Ureter (tissue), 1 donor: ENCODE measurements around the gene DOCK9. TPM values are rescaled to one million over a fixed set of nuclear protein-coding genes. Genes with fewer than 3 reads are reported as not detected.

ENCODE experiments used
- DNase-seq: peaks from one replicate; pipeline ENCODE4 v3.0.0-alpha.2; 2020; ENCODE audit warnings: low spot score
- total RNA-seq: library from RNA; stranded (reverse); gene quantifications from one replicate; pipeline ENCODE4 v1.2.4, GENCODE V29; 2023
- donor health status: DM: yes; HTN: yes; CAD: no.

DOCK9 gene
- total RNA-seq, 1 donor from 2014 or later = 108 TPM

GRCh38 chr13:98976941-98977340 is 923 bp downstream of the DOCK9 start:
- no peak for DNase-seq

GRCh38 chr13:98976338-98976737 is 1.5 kb downstream of the DOCK9 start:
- no peak for DNase-seq

DNA sequence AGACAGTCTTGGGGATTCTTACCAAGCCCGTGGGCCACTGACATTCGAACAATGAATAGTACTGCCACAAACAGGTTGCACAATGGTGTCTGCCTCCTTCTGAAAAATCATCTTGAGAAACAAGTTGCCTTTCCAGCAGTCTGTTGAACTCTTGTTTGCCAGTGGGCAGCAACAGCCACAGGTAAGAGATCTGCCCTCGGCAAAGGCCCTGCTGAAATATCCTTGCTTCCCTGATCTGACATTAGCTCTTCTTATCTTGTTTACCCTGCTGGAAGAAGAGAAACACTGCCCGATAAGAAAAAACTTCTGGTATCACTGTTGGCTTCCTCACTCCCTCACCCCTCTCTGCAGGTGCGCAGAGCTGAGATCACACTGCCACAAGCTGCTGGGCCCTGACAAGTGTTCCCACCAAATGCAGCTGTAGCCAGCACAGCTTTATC is 2.0 kb downstream of the DOCK9 start:
- no peak for DNase-seq

DNA sequence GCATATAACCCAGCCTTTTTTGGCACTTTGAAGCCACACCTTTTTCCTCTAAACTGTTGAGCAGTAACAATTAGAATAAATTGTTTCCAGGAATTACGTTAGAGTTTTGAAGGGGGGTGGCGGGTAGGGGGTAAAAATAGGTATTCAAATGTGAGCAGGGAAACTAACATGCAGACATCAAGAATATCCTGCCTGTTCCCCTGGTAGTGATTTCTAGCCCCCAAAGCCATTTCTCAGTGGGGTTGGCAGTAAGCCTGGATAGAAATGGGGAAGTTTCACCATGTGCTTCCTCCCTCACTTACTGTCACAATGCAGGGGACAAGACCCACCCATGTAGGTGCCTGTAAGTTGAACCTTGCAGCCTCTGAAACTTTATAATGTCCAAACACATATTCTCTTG is 3.8 kb downstream of the DOCK9 start:
- DNase-seq = no peak

DNA sequence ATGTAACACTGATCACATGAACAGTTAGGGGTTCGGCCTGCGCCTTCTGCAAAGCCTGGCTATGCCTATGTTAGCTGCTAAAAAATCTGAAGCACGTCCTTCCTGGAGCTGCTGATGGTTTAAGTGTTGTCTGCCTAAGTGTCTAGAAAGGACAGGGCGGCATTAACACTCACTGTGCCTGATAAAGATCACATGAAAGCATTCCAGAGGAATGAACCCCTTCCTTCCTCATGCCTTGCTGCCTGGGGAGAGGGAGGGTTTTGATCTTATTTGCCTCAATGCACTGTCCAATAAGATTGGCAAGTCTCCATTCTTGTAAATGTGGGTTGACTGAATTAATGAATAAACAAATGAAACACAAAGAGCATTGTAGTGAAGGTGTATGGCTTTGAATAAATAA is 5.2 kb downstream of the DOCK9 start:
- DNase-seq = no peak

DNA sequence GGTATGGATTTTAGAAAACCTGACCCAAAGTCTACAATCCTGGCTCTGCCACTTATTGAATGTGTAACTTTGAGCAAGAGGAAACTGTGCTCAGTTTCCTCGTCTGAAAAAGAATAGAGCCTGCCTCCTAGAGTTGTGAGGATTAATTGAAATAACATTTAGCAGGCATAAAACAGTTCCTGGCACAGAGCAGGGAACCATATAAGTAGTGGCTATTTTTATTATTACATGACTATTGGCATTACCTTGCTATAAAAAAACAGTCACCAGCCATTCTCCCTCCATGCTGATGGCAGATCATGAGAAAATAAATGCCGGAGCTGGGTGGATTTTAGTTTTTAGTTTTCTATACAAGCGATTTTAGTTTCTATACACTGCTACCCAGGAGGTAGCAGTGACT is 5.8 kb downstream of the DOCK9 start:
- no peak for DNase-seq

DNA sequence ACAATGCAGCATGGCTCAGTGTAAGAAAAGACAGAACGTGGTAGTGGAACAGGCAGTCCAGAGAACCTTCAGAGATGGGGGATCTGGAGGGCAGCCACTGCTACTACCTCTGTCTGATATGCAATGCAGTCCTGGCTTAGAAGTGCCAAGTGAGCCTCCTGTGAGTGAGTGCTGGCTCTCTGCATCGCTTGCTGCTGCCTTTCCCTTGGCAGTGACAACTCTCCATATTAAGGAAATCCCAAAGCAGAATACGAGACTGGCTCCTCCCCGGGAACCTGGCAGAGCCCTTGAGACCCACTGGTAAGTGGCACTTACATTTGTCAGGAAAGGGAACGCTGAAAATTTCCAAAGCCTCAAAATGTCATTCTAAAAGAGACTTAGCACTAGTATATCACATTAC is 7.5 kb downstream of the DOCK9 start:
- no peak for DNase-seq

GRCh38 chr13:98967491-98967890 is 10.4 kb downstream of the DOCK9 start:
- no peak for DNase-seq

GRCh38 chr13:98966019-98966418 is 11.8 kb downstream of the DOCK9 start:
- no peak for DNase-seq

DNA sequence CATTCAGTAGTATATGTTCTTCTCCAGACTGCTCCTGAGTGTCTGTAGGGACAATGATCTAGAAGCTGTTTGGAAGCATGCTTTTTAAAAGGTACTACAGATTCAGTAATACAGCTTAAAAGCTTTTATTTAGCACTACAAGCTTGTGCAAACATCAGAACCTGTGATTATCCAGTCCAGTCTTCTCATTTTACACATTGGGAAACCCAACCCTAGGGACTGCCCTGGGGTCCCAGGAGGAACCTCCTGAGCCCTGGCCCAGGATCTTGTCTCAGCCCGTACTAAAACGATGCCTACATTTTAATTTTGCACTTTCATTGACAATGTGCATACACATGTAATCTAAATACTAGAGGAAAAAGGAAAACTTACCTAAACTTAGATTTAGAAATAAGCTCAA is 12.5 kb downstream of the DOCK9 start:
- DNase-seq = no peak

DNA sequence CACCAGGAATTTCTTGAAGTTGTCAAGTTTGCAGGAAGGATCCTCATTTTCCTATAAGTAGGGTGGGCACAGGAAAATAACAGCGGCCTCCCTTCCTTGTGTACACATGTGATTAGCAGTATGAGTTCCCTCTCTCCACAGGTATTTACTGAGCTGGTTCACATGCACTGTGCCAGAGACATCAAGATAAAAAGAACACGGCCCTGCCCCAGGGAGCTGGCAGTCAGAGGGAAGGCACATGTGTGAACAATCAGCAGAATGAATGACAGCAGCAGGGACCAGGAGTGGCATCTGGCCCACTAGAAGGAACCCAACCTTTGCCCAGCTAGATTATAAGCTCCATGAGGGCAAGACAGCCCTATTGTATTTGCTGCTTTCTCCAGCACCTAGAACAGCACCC is 13.9 kb downstream of the DOCK9 start:
- DNase-seq = no peak

DNA sequence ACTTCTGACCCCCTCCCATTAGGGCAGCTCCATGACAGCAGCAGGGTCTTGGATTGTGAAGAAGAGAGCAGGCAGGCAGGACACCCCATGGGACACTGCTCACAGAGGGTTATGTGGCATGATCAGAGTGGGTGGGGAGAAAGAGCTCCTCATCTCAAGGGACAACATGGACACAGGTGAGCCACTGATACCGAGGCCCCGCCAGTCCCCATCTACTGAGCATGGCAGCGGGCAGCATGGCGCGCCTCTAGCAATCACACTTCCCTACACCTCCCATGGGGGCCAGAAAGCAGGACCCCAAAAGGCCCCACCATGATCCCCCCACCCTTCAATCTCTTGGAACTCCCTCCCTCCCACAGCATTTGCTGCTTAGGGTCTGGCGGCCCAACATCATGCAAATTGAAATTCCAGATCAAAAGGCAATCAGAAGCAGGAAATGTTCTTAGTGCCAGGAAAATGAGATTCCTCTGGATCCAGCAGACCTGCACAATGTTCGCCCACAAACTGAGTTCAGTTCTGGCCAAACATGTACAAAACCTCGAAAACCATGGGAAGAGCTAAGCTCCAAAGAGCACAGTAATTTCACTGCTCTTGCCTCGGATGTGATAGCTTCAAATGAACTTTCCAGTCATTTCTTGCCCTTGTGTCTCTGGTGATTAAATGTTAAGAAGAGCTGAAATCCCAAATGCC is 14.8 kb downstream of the DOCK9 start:
- no peak for DNase-seq

DNA sequence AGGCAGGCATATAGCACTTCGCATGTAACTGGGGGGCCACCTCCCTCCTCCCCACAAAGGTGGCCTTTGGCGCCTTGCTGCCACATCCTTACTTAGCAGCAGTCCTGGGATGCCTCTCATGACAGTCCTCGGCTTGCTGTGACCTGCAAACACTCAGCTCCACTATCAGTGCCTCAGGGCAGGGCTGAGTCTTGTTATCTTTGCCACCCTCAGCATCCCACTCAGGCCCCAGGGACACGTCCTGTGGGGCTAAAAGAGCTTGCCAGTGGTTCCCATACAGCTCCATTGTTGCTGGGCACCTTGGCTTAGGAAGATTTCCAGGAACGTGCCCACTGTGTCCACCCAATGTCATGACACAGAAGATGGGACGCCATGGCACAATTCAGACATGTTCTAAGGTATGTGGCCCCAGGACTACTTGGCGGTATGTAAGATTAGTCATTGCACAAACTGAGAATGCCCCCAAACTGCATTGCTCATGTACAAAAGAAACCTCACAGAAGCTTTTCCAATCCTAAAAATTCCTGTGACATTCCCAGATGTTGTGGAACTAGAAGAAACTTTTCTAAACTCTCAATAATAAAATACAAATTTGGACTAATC is 16.3 kb downstream of the DOCK9 start:
- DNase-seq = no peak

- no peak for DNase-seq
Observed at GRCh38 chr13:98960606-98961502, 17.0 kb downstream of the DOCK9 start.

GRCh38 chr13:98959786-98960605 is 17.9 kb downstream of the DOCK9 start:
- no peak for DNase-seq

- no peak for DNase-seq
Observed at GRCh38 chr13:98959291-98959690, 18.6 kb downstream of the DOCK9 start.

DNA sequence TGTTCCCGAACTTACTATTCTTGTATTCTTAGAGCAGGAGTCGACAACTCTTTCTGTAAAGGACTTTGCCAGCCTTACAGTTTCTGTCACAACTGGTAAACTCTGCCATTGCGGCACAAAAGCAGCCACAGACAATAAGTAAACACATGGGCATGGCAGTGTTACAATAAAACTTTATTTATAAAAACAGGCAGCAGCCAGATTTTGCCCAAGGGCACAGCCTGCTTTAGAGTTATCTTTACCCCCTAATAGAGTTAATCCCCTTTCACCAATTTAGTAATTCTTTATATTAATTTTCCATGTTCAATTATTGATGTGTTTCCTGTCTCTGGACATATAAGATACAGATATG is 19.4 kb downstream of the DOCK9 start:
- DNase-seq = no peak

DNA sequence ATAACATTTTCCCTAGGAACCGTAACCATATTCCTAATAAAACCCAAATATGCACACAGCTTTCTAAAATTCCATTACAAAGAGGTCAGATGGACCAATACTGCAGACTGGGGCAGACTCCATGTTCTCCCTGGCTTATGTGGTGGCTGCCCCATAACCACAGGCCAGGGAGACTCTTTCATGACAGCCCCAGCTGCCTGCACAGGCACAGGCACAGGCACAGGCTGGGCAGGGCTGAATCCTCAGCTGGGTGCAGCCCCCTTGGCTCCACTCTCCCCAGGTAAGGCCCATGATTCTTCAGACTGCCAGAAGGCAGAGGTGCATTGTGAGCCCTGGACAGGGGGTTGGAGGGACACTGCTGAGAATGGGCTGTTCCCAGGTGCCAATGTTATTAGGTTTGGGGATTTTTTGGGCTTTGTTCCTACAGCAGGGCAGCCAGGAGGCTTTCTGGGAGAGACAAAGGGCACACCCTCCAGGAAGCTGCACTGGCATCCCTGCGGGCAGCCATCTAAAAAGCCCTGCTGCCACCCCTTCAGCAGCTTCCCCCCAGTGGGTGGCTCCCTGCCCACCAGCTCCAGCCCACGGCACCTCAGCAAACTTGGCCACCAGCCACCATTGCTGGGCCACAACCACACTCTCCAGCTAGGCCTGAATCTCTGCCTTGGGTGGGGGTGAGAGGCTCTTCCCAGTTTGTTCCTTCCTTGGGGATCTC is 20.0 kb downstream of the DOCK9 start:
- no peak for DNase-seq

DNA sequence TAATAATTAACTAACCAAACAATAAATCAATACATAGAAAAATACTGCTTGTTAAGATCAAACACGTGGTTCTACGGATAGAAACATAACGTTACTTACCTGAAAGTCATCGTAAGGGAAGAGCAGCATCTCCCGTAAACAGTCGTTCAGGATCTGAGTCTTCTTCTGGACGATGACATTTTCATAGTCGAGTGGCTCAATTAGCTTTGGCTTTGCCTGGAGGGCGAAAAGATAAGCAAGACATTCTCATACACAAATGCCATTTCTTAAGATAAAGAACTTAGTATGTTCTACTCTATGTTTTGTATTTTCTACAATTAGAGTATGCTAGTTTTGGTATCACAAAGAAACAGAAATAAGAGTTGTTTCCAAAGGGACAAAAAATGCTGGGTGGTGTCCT is 22.5 kb downstream of the DOCK9 start:
- DNase-seq = no peak

GRCh38 chr13:98954313-98954712 is 23.6 kb downstream of the DOCK9 start:
- no peak for DNase-seq

- DNase-seq = no peak
Observed at GRCh38 chr13:98951266-98951665, 26.6 kb downstream of the DOCK9 start.
